C4-2B (cell line): ENCODE results near the gene TRMT44.

Experiments
- H3K27ac ChIP-seq: fragments of 450-650 bp; 2 replicates; pipeline ENCODE4 v1.5.1; 2017
- CTCF ChIP-seq: fragments of 450-650 bp; conservative IDR thresholded peaks from 2 replicates; pipeline ENCODE4 v1.5.1; 2017; ENCODE audit warnings: mild to moderate bottlenecking
- ZFX ChIP-seq: fragments of 450-650 bp; IDR thresholded peaks from 2 replicates; pipeline ENCODE4 v1.6.1; 2017

Gene TRMT44

GRCh38 chr4:8525383-8526120 lies 85.0 kb downstream of the TRMT44 start:
- H3K27ac ChIP-seq = no peak overlapping the region
- TF ChIP-seq CTCF (no peak), ZFX (no peak)
